ENCODE measurements around the gene GBX2. TPM values are rescaled to one million over a fixed set of nuclear protein-coding genes. Genes with fewer than 3 reads are reported as not detected.

GBX2 gene
- total and polyA plus RNA-seq, 3 donors from 2014 or later, result 0.47 to 0.90 (median 0.56) TPM

GRCh38 chr2:236176951-236177350, 8.8 kb upstream of the GBX2 start:
- Histone ChIP-seq H3K27me3 (no peaks in the 10 kb centered on the region), H3K9me3 (no peaks in the 10 kb centered on the region), H3K27ac (no peak overlapping the region), H3K4me3 (no peak overlapping the region), H3K36me3 (ENCODE audit: low read depth, missing control alignments) (no peaks in the 10 kb centered on the region), H3K4me1 (peaks cover 5% of the 10 kb centered on the region)
- no peak for TF ChIP-seq CTCF (IDR thresholded peaks at IDR 0.05)
- TF ChIP-seq POLR2A (IDR thresholded peaks at IDR 0.05), result no peak
- 32 to 50% methylated on average over 18 to 21 of the region's 21 CpGs for WGBS, 2 donors
- no peak for DNase-seq
- intact Hi-C loops (cut with DNase I; ENCODE audit: low total_unique reads), result no loop called here

DNA sequence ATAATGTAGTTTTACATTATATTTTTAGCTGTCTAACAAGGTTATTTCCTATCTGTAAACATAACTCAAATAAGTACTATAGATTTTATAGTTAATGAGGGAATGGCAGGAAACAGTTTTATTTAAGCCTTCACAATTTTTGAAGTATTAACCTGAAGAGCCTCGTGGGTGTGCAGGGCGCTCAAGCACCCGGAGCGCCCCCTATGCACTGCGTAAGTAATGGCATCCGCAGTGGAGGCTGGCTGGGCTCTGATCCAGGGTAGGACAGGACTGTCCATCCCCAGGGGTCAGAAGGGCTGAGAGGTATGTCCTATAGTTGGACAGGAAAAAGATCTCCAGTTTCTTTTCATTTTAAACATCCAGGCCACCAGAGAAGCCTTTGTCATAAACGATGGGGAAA, 8.2 kb upstream of the GBX2 start:
- TF ChIP-seq CTCF (IDR thresholded peaks at IDR 0.05) (peak in 2 of 3 experiments; percentile 36 to 51), POLR2A (IDR thresholded peaks at IDR 0.05) (no peak)
- DNase-seq, result peak; percentile 51
- Histone ChIP-seq H3K4me1 (peaks cover 5% of the 10 kb centered on the region), H3K27ac (no peak overlapping the region), H3K9me3 (no peaks in the 10 kb centered on the region), H3K4me3 (no peak overlapping the region), H3K36me3 (ENCODE audit: low read depth, missing control alignments) (no peaks in the 10 kb centered on the region), H3K27me3 (no peaks in the 10 kb centered on the region)
- intact Hi-C loops (cut with DNase I; ENCODE audit: low total_unique reads), result no loop called here
- 15 to 16% methylated on average over 7 of the region's 7 CpGs for WGBS, 2 donors

GRCh38 chr2:236175548-236176150, 7.5 kb upstream of the GBX2 start:
- WGBS, 2 donors, result 54 to 71% methylated on average over 6 of the region's 6 CpGs

GRCh38 chr2:236173729-236174607, 5.8 kb upstream of the GBX2 start:
- intact Hi-C loops (cut with DNase I; ENCODE audit: low total_unique reads), result no loop called here
- no peaks in the 10 kb centered on the region for H3K27me3 ChIP-seq
- H3K27ac ChIP-seq, result no peak overlapping the region
- DNase-seq, result no peak
- 15 to 19% methylated on average over 19 to 23 of the region's 23 CpGs for WGBS, 2 donors
- H3K36me3 ChIP-seq (ENCODE audit: low read depth, missing control alignments), result no peaks in the 10 kb centered on the region
- no peak overlapping the region for H3K4me3 ChIP-seq
- TF ChIP-seq POLR2A (IDR thresholded peaks at IDR 0.05), result no peak
- TF ChIP-seq CTCF (IDR thresholded peaks at IDR 0.05), result no peak
- H3K4me1 ChIP-seq, result peaks cover 5% of the 10 kb centered on the region
- H3K9me3 ChIP-seq, result no peaks in the 10 kb centered on the region

More at GRCh38 chr2:236175548-236176150, 7.5 kb upstream of the GBX2 start:
- Histone ChIP-seq H3K36me3 (ENCODE audit: low read depth, missing control alignments) (no peaks in the 10 kb centered on the region), H3K4me3 (no peak overlapping the region), H3K27ac (no peak overlapping the region), H3K9me3 (no peaks in the 10 kb centered on the region), H3K4me1 (peaks cover 5% of the 10 kb centered on the region), H3K27me3 (no peaks in the 10 kb centered on the region)
- intact Hi-C loops (cut with DNase I; ENCODE audit: low total_unique reads), result no loop called here
- DNase-seq, result no peak
- TF ChIP-seq CTCF (IDR thresholded peaks at IDR 0.05) (no peak), POLR2A (IDR thresholded peaks at IDR 0.05) (no peak)

Measured in testis (tissue), 3 donors.